ENCODE data around the gene HLA-DQB1.

The HLA-DQB1 gene

GRCh38 chr6:32624565-32624964 is 41.9 kb downstream of the HLA-DQB1 start:
- Histone ChIP-seq H3K27ac (ENCODE audit: low read depth, low read length) (no peak overlapping the region), H3K9ac (ENCODE audit: low read depth, low read length) (no peak overlapping the region), H3K36me3 (ENCODE audit: insufficient read depth, low read length) (no peaks in the 10 kb centered on the region), H3K9me3 (ENCODE audit: insufficient read depth, low read depth, low read length) (0 out of 2 replicates have a peak, but pooled peaks cover 2% of the 10 kb centered on the region), H3K4me3 (ENCODE audit: low read length) (no peak overlapping the region), H3K4me1 (ENCODE audit: insufficient read depth, low read length) (no peaks in the 10 kb centered on the region; the same call in 1 of the 2 replicates), H3K27me3 (ENCODE audit: insufficient read depth, low read length) (no peaks in the 10 kb centered on the region)
- WGBS: no CpG with 5 or more reads among the region's 3 CpGs

GRCh38 chr6:32623693-32624092 is 42.8 kb downstream of the HLA-DQB1 start:
- Histone ChIP-seq H3K9ac (ENCODE audit: low read depth, low read length) (no peak overlapping the region), H3K4me3 (ENCODE audit: low read length) (no peak overlapping the region)

GRCh38 chr6:32622545-32623401 is 43.7 kb downstream of the HLA-DQB1 start:
- Histone ChIP-seq H3K27me3 (ENCODE audit: insufficient read depth, low read length) (no peaks in the 10 kb centered on the region), H3K36me3 (ENCODE audit: insufficient read depth, low read length) (no peaks in the 10 kb centered on the region), H3K4me3 (ENCODE audit: low read length) (no peak overlapping the region), H3K27ac (ENCODE audit: low read depth, low read length) (no peak overlapping the region), H3K9me3 (ENCODE audit: insufficient read depth, low read depth, low read length) (0 out of 2 replicates have a peak, but pooled peaks cover 5% of the 10 kb centered on the region), H3K9ac (ENCODE audit: low read depth, low read length) (no peak overlapping the region), H3K4me1 (ENCODE audit: insufficient read depth, low read length) (no peaks in the 10 kb centered on the region; the same call in 1 of the 2 replicates)
- 88% methylated on average over 1 of the region's 1 CpG for WGBS

More at GRCh38 chr6:32623693-32624092, 42.8 kb downstream of the HLA-DQB1 start:
- Histone ChIP-seq H3K27me3 (ENCODE audit: insufficient read depth, low read length) (no peaks in the 10 kb centered on the region), H3K27ac (ENCODE audit: low read depth, low read length) (no peak overlapping the region), H3K9me3 (ENCODE audit: insufficient read depth, low read depth, low read length) (0 out of 2 replicates have a peak, but pooled peaks cover 5% of the 10 kb centered on the region), H3K4me1 (ENCODE audit: insufficient read depth, low read length) (no peaks in the 10 kb centered on the region; the same call in 1 of the 2 replicates), H3K36me3 (ENCODE audit: insufficient read depth, low read length) (no peaks in the 10 kb centered on the region)

- H3K9ac ChIP-seq (ENCODE audit: low read depth, low read length): no peak overlapping the region
- no peaks in the 10 kb centered on the region for H3K36me3 ChIP-seq (ENCODE audit: insufficient read depth, low read length)
- H3K27ac ChIP-seq (ENCODE audit: low read depth, low read length): no peak overlapping the region
- H3K4me3 ChIP-seq (ENCODE audit: low read length): no peak overlapping the region
- H3K4me1 ChIP-seq (ENCODE audit: insufficient read depth, low read length): no peaks in the 10 kb centered on the region; the same call in 1 of the 2 replicates
- H3K27me3 ChIP-seq (ENCODE audit: insufficient read depth, low read length): no peaks in the 10 kb centered on the region
- WGBS: 63% methylated on average over 2 of the region's 3 CpGs
- 0 out of 2 replicates have a peak, but pooled peaks cover 5% of the 10 kb centered on the region for H3K9me3 ChIP-seq (ENCODE audit: insufficient read depth, low read depth, low read length)
Observed at GRCh38 chr6:32621372-32621771, 45.1 kb downstream of the HLA-DQB1 start.

GRCh38 chr6:32617751-32618150 is 48.7 kb downstream of the HLA-DQB1 start:
- no peak overlapping the region for H3K4me3 ChIP-seq (ENCODE audit: low read length)
- peaks cover 2% of the 10 kb centered on the region; the same call in 1 of the 2 replicates for H3K4me1 ChIP-seq (ENCODE audit: insufficient read depth, low read length)
- no peak overlapping the region for H3K27ac ChIP-seq (ENCODE audit: low read depth, low read length)
- no peaks in the 10 kb centered on the region for H3K27me3 ChIP-seq (ENCODE audit: insufficient read depth, low read length)
- no peak overlapping the region for H3K9ac ChIP-seq (ENCODE audit: low read depth, low read length)
- no peaks in the 10 kb centered on the region for H3K36me3 ChIP-seq (ENCODE audit: insufficient read depth, low read length)
- H3K9me3 ChIP-seq (ENCODE audit: insufficient read depth, low read depth, low read length): 0 out of 2 replicates have a peak, but pooled peaks cover 13% of the 10 kb centered on the region
- no CpG with 5 or more reads among the region's 1 CpG for WGBS

- H3K4me3 ChIP-seq (ENCODE audit: low read length): no peak overlapping the region
Observed at GRCh38 chr6:32615885-32616532, 50.4 kb downstream of the HLA-DQB1 start.

GRCh38 chr6:32614366-32615081 is 51.9 kb downstream of the HLA-DQB1 start:
- Histone ChIP-seq H3K27me3 (ENCODE audit: insufficient read depth, low read length) (no peaks in the 10 kb centered on the region), H3K4me3 (ENCODE audit: low read length) (no peak overlapping the region), H3K9me3 (ENCODE audit: insufficient read depth, low read depth, low read length) (0 out of 2 replicates have a peak, but pooled peaks cover 11% of the 10 kb centered on the region), H3K36me3 (ENCODE audit: insufficient read depth, low read length) (no peaks in the 10 kb centered on the region), H3K9ac (ENCODE audit: low read depth, low read length) (no peak overlapping the region), H3K4me1 (ENCODE audit: insufficient read depth, low read length) (peaks cover 8% of the 10 kb centered on the region), H3K27ac (ENCODE audit: low read depth, low read length) (no peak overlapping the region)
- 50% methylated on average over 1 of the region's 1 CpG for WGBS

More at GRCh38 chr6:32615885-32616532, 50.4 kb downstream of the HLA-DQB1 start:
- WGBS: 67% methylated on average over 3 of the region's 3 CpGs
- no peaks in the 10 kb centered on the region for H3K36me3 ChIP-seq (ENCODE audit: insufficient read depth, low read length)
- H3K4me1 ChIP-seq (ENCODE audit: insufficient read depth, low read length): 0 out of 2 replicates have a peak, but pooled peaks cover 2% of the 10 kb centered on the region
- no peak overlapping the region for H3K27ac ChIP-seq (ENCODE audit: low read depth, low read length)
- no peaks in the 10 kb centered on the region for H3K27me3 ChIP-seq (ENCODE audit: insufficient read depth, low read length)
- H3K9ac ChIP-seq (ENCODE audit: low read depth, low read length): no peak overlapping the region
- 0 out of 2 replicates have a peak, but pooled peaks cover 12% of the 10 kb centered on the region for H3K9me3 ChIP-seq (ENCODE audit: insufficient read depth, low read depth, low read length)

GRCh38 chr6:32613475-32613874 is 53.0 kb downstream of the HLA-DQB1 start:
- no peaks in the 10 kb centered on the region for H3K27me3 ChIP-seq (ENCODE audit: insufficient read depth, low read length)
- H3K27ac ChIP-seq (ENCODE audit: low read depth, low read length): no peak overlapping the region
- no peak overlapping the region for H3K9ac ChIP-seq (ENCODE audit: low read depth, low read length)
- 0 out of 2 replicates have a peak, but pooled peaks cover 8% of the 10 kb centered on the region for H3K9me3 ChIP-seq (ENCODE audit: insufficient read depth, low read depth, low read length)
- peaks cover 11% of the 10 kb centered on the region for H3K4me1 ChIP-seq (ENCODE audit: insufficient read depth, low read length)
- H3K4me3 ChIP-seq (ENCODE audit: low read length): no peak overlapping the region
- 64% methylated on average over 5 of the region's 6 CpGs for WGBS
- no peaks in the 10 kb centered on the region for H3K36me3 ChIP-seq (ENCODE audit: insufficient read depth, low read length)

GRCh38 chr6:32610682-32611296 is 55.7 kb downstream of the HLA-DQB1 start:
- WGBS: 62% methylated on average over 3 of the region's 3 CpGs
- H3K4me3 ChIP-seq (ENCODE audit: low read length): no peak overlapping the region
- no peak overlapping the region for H3K27ac ChIP-seq (ENCODE audit: low read depth, low read length)
- H3K27me3 ChIP-seq (ENCODE audit: insufficient read depth, low read length): no peaks in the 10 kb centered on the region
- H3K36me3 ChIP-seq (ENCODE audit: insufficient read depth, low read length): no peaks in the 10 kb centered on the region
- 0 out of 2 replicates have a peak, but pooled peaks cover 8% of the 10 kb centered on the region for H3K9me3 ChIP-seq (ENCODE audit: insufficient read depth, low read depth, low read length)
- H3K4me1 ChIP-seq (ENCODE audit: insufficient read depth, low read length): peaks cover 11% of the 10 kb centered on the region
- no peak overlapping the region for H3K9ac ChIP-seq (ENCODE audit: low read depth, low read length)

Measured in HUES64 (cell line).